Left lobe of liver (tissue), 2 donors: Measurements from ENCODE around the gene FBXW4. TPM values are rescaled to one million over a fixed set of nuclear protein-coding genes. Genes with fewer than 3 reads are reported as not detected.
"Not testable (repeated sequence)": the region's sequence is repeated elsewhere in the genome, so short reads cannot be mapped to it uniquely, and the experiment has no call there.

ENCODE experiments used
- ATAC-seq: fragments of 200-7000 bp; cut with Tn5 transposase; one replicate; pipeline ENCODE4 v1.9.1; 2020; ENCODE audit warnings: mild to moderate bottlenecking, moderate library complexity
- DNase-seq: peaks from one replicate; pipeline ENCODE4 v3.0.0-alpha.2; 2020; ENCODE audit warnings: low spot score
- total RNA-seq: library from RNA; stranded (reverse); gene quantifications from one replicate; pipeline ENCODE4 v1.2.1, GENCODE V29; 2021
- donor health status: DM: no; HTN: no; CAD: no; lungs with moderate emphysema.
- donor health status: DM: no; HTN: yes; CAD: no.

FBXW4 gene
- total RNA-seq, 1 donor from 2014 or later: 32.2 TPM

GRCh38 chr10:101658975-101659374 is 36.0 kb downstream of the FBXW4 start:
- no peak for ATAC-seq
- DNase-seq: no peak

GRCh38 chr10:101656890-101657289 is 38.1 kb downstream of the FBXW4 start:
- ATAC-seq: no peak
- DNase-seq: no peak

- no peak for DNase-seq
- ATAC-seq: no peak
These were observed 39.4 kb downstream of the FBXW4 start for GRCh38 chr10:101655570-101655969.

GRCh38 chr10:101653536-101653935 is 41.4 kb downstream of the FBXW4 start:
- no peak for ATAC-seq
- DNase-seq: no peak

- DNase-seq (no peak), ATAC-seq (no peak)
These were observed 43.6 kb downstream of the FBXW4 start for GRCh38 chr10:101651336-101651735.

GRCh38 chr10:101650863-101651262 is 44.1 kb downstream of the FBXW4 start:
- no peak for ATAC-seq
- no peak for DNase-seq

GRCh38 chr10:101649525-101650085 is 45.4 kb downstream of the FBXW4 start:
- DNase-seq (no peak), ATAC-seq (no peak)

- ATAC-seq (no peak), DNase-seq (no peak)
These were observed 47.7 kb downstream of the FBXW4 start for GRCh38 chr10:101647255-101647654.

- DNase-seq (no peak), ATAC-seq (no peak)
These were observed 48.6 kb downstream of the FBXW4 start for GRCh38 chr10:101646364-101646763.

- DNase-seq: no peak
These were observed 49.3 kb downstream of the FBXW4 start for GRCh38 chr10:101645659-101646058.

GRCh38 chr10:101644002-101644401 is 51.0 kb downstream of the FBXW4 start:
- no peak for DNase-seq

More at GRCh38 chr10:101645659-101646058, 49.3 kb downstream of the FBXW4 start:
- peak; percentile 52 for ATAC-seq

GRCh38 chr10:101643546-101643945 is 51.4 kb downstream of the FBXW4 start:
- ATAC-seq (no peak), DNase-seq (no peak)

More at GRCh38 chr10:101644002-101644401, 51.0 kb downstream of the FBXW4 start:
- no peak for ATAC-seq

GRCh38 chr10:101639141-101639900 is 55.6 kb downstream of the FBXW4 start:
- no peak for ATAC-seq
- peak; percentile 18 for DNase-seq

- ATAC-seq, DNase-seq: not testable (repeated sequence)
These were observed 61.5 kb downstream of the FBXW4 start for GRCh38 chr10:101633510-101633909.

GRCh38 chr10:101631821-101632475 is 63.0 kb downstream of the FBXW4 start:
- ATAC-seq: peak; percentile 29
- no peak for DNase-seq

- ATAC-seq (no peak), DNase-seq (no peak)
These were observed 64.4 kb downstream of the FBXW4 start for GRCh38 chr10:101630633-101630920.

- no peak for ATAC-seq
- no peak for DNase-seq
These were observed 64.9 kb downstream of the FBXW4 start for GRCh38 chr10:101629837-101630632.

- DNase-seq (no peak), ATAC-seq (no peak)
These were observed 69.1 kb downstream of the FBXW4 start for GRCh38 chr10:101625821-101626412.

- no peak for DNase-seq
- no peak for ATAC-seq
These were observed 70.4 kb downstream of the FBXW4 start for GRCh38 chr10:101624526-101625102.

- DNase-seq (no peak), ATAC-seq (no peak)
These were observed 71.4 kb downstream of the FBXW4 start for GRCh38 chr10:101623528-101623927.

- no peak for ATAC-seq
- DNase-seq: no peak
These were observed 75.0 kb downstream of the FBXW4 start for GRCh38 chr10:101619983-101620382.
